ENCODE measurements around the gene CRELD1. TPM values are rescaled to one million over a fixed set of nuclear protein-coding genes. Genes with fewer than 3 reads are reported as not detected.

Gene CRELD1
- total and polyA plus RNA-seq, 12 donors: 49.5 to 92.1 (median 65.4) TPM

GRCh38 chr3:9951598-9951961 is 17.9 kb downstream of the CRELD1 start:
- 43 to 45% methylated on average over 10 of the region's 10 CpGs for WGBS, 2 donors
- Histone ChIP-seq H3K4me1 (peaks cover 3 to 27% (median 16%) of the 10 kb centered on the region in 9 donors), H3K27ac (no peak overlapping the region), H3K36me3 (peaks cover 0 to 9% (median 0%) of the 10 kb centered on the region in 9 donors), H3K4me3 (peak overlapping the region in 9 of 10 donors; percentile 25 to 65 (median 60)), H3K27me3 (peaks cover 0 to 11% (median 0%) of the 10 kb centered on the region in 7 donors), H3K9me3 (no peaks in the 10 kb centered on the region)
- DNase-seq (no peak), ATAC-seq (no peak)
- no peak for TF ChIP-seq CTCF (IDR thresholded peaks at IDR 0.05)
- intact Hi-C loops (cut with DNase I): no loop called here

- no peak for DNase-seq
- Histone ChIP-seq H3K27ac (no peak within 1 kb of the TSS), H3K4me3 (peak within 1 kb of the TSS in 9 of 10 donors; percentile 25 to 65 (median 60)), H3K4me1 (peaks cover 3 to 22% (median 13%) of the 10 kb centered on the region in 9 donors), H3K9me3 (no peaks in the 10 kb centered on the region), H3K36me3 (peaks cover 0 to 9% (median 0%) of the 10 kb centered on the region in 9 donors), H3K27me3 (peaks cover 0 to 11% (median 0%) of the 10 kb centered on the region in 7 donors)
- no peak for TF ChIP-seq CTCF (IDR thresholded peaks at IDR 0.05)
- intact Hi-C loops (cut with DNase I): no loop called here
- WGBS, 2 donors: 3 to 4% methylated on average over 45 to 52 of the region's 52 CpGs
- ATAC-seq: peak in 6 of 8 donors; percentile 29 to 63 (median 38)
Observed at GRCh38 chr3:9951962-9952805, 18.6 kb downstream of the CRELD1 start, which contains the start of gene PRRT3. Gene PRRT3, minus strand, starts transcription at chr3:9952408. Its CDS starts 2,293 bp downstream, at chr3:9950115.

GRCh38 chr3:9955067-9955502 is 21.5 kb downstream of the CRELD1 start:
- peaks cover 0 to 11% (median 0%) of the 10 kb centered on the region in 7 donors for H3K27me3 ChIP-seq
- WGBS, 2 donors: 41 to 47% methylated on average over 12 of the region's 12 CpGs
- no peak overlapping the region for H3K4me3 ChIP-seq
- peaks cover 0 to 14% (median 10%) of the 10 kb centered on the region in 9 donors for H3K4me1 ChIP-seq
- H3K27ac ChIP-seq: no peak overlapping the region
- H3K36me3 ChIP-seq: peaks cover 0 to 9% (median 0%) of the 10 kb centered on the region in 9 donors
- DNase-seq (no peak), ATAC-seq (no peak)
- H3K9me3 ChIP-seq: no peaks in the 10 kb centered on the region
- TF ChIP-seq CTCF (IDR thresholded peaks at IDR 0.05): no peak
- intact Hi-C loops (cut with DNase I): no loop called here

- WGBS, 2 donors: 93 to 94% methylated on average over 5 of the region's 5 CpGs
- intact Hi-C loops (cut with DNase I): no loop called here
- no peak for TF ChIP-seq CTCF (IDR thresholded peaks at IDR 0.05)
- Histone ChIP-seq H3K27ac (no peak overlapping the region), H3K36me3 (peaks cover 0 to 16% (median 0%) of the 10 kb centered on the region in 9 donors), H3K4me3 (no peak overlapping the region), H3K9me3 (no peaks in the 10 kb centered on the region), H3K27me3 (peaks cover 0 to 11% (median 0%) of the 10 kb centered on the region in 7 donors), H3K4me1 (peaks cover 0 to 14% (median 10%) of the 10 kb centered on the region in 9 donors)
- DNase-seq (no peak), ATAC-seq (no peak)
Observed at GRCh38 chr3:9955611-9956352, 22.1 kb downstream of the CRELD1 start.

All from heart right ventricle (tissue), 16 donors.